Fibroblast of lung (primary cell): ENCODE results near the gene MINDY3.

Experiments used
- CTCF ChIP-seq, 2 donors: IDR thresholded peaks in 1 of 2; conservative IDR thresholded peaks in 1 of 2; 1 replicate in 1 of 2; 2 replicates in 1 of 2; pipeline ENCODE4 v1.5.1; 2011 to 2012; ENCODE audit warnings: low read length in 2 of 2, control low read depth in 1 of 2, inconsistent platforms in 1 of 2, low read depth in 1 of 2, mild to moderate bottlenecking in 1 of 2
- EZH2 ChIP-seq: IDR thresholded peaks from 2 replicates; pipeline ENCODE4 v1.5.1; 2012; ENCODE audit warnings: low read length, control low read depth, mild to moderate bottlenecking; ENCODE audit errors: missing control alignments

DNA sequence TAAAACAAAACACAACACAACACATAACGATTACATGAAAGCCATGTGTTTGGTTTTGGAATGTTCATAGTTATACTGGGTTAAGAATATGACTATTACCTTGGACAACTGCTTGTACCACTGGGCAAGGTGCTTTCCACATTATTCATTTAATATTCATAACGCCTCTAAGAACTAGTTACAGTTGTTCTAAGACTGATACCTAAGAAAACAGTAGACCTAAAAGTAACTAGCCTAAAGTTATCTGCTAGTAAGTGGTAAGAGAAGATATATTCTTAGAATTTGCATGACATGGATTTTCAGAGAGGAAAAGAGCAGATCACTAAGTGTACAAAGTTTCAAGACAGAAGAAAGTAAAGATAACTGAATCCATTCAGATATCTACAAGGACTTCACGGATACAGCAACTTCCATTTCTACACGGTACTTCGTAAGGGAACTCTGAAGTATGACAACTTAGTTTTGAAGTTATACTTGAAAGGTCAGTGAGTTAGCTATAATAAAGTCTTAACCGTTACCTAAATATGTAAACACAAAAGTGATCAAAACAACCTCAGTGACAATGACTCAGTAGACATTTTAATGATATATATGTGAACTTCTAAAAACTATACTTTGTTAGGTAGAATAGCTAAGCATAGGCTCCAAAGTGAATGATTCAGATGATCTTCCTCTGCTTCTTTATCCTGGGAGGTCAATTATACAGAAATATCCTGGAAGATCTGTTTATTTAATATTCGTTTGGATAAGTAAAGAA lies 65.1 kb downstream of the MINDY3 start:
- TF ChIP-seq CTCF (conservative IDR thresholded peaks at IDR 0.05 in 1 of 2, IDR thresholded peaks at IDR 0.05 in 1 of 2; ENCODE audit: low read depth in 1 of 2, low read length in 2 of 2): no peak
- TF ChIP-seq EZH2: no peak
